HepG2 (cell line): ENCODE data around the gene FAM110D. TPM values are rescaled to one million over a fixed set of nuclear protein-coding genes. Genes with fewer than 3 reads are reported as not detected.

Experiments used
- ATAD3A ChIP-seq: sonication (generic); formaldehyde crosslinking; IDR thresholded peaks from 2 replicates; pipeline ENCODE4 v1.4.0; 2020; ENCODE audit warnings: missing genetic modification reagents
- IKZF4 ChIP-seq: sonication (generic); formaldehyde crosslinking; IDR thresholded peaks from 2 replicates; pipeline ENCODE4 v1.5.1; 2020; ENCODE audit warnings: borderline replicate concordance, mild to moderate bottlenecking, low read depth, missing genetic modification reagents; ENCODE audit errors: not compliant biosample characterization
- KAT2B ChIP-seq: fragments of 150-350 bp; IDR thresholded peaks from 2 replicates; pipeline ENCODE4 v1.6.1; 2014; ENCODE audit warnings: low read depth, low read length, borderline replicate concordance
- MATR3 ChIP-seq: sonication (generic); formaldehyde crosslinking; IDR thresholded peaks from 2 replicates; pipeline ENCODE4 v1.4.0; 2020; ENCODE audit warnings: missing genetic modification reagents
- MLXIP ChIP-seq: sonication (generic); formaldehyde crosslinking; IDR thresholded peaks from 2 replicates; pipeline ENCODE4 v1.9.0; 2021; ENCODE audit warnings: missing genetic modification reagents, borderline replicate concordance
- MTF1 ChIP-seq: sonication (generic); formaldehyde crosslinking; IDR thresholded peaks from 2 replicates; pipeline ENCODE4 v1.5.0; 2020; ENCODE audit warnings: missing genetic modification reagents
- NFIB ChIP-seq: sonication (generic); formaldehyde crosslinking; IDR thresholded peaks from 2 replicates; pipeline ENCODE4 v1.9.0; 2021; ENCODE audit warnings: missing genetic modification reagents, mild to moderate bottlenecking, borderline replicate concordance
- TGIF2 ChIP-seq: IDR thresholded peaks from 2 replicates; pipeline ENCODE4 v1.6.1; 2016; ENCODE audit warnings: control low read depth, missing compliant biosample characterization
- ZFP36L1 ChIP-seq: sonication (generic); formaldehyde crosslinking; IDR thresholded peaks from 2 replicates; pipeline ENCODE4 v1.8.0; 2022; ENCODE audit warnings: mild to moderate bottlenecking, missing genetic modification reagents, moderate library complexity
- ZHX2 ChIP-seq, 2 experiments: sonication (generic) in 1 of 2; formaldehyde crosslinking in 1 of 2; IDR thresholded peaks; 2 replicates each; pipeline versions ENCODE4 v1.6.1 to v1.9.0; 2014 to 2022; ENCODE audit warnings: antibody characterized with exemption in 1 of 2, borderline replicate concordance in 1 of 2, inconsistent platforms in 1 of 2, low read depth in 1 of 2, missing genetic modification reagents in 1 of 2
- ZNF280B ChIP-seq: sonication (generic); formaldehyde crosslinking; IDR thresholded peaks from 2 replicates; pipeline ENCODE4 v1.5.0; 2020; ENCODE audit warnings: missing genetic modification reagents, mild to moderate bottlenecking, borderline replicate concordance
- ZNF362 ChIP-seq: sonication (generic); formaldehyde crosslinking; IDR thresholded peaks from 2 replicates; pipeline ENCODE4 v1.4.0; 2020; ENCODE audit warnings: missing genetic modification reagents, mild to moderate bottlenecking, borderline replicate concordance
- ZNF619 ChIP-seq: sonication (generic); formaldehyde crosslinking; IDR thresholded peaks from 2 replicates; pipeline ENCODE4 v1.4.0; 2020; ENCODE audit warnings: mild to moderate bottlenecking, missing genetic modification reagents
- ZNF792 ChIP-seq: IDR thresholded peaks from 2 replicates; pipeline ENCODE4 v1.6.1; 2016
- ZSCAN30 ChIP-seq: sonication (generic); formaldehyde crosslinking; IDR thresholded peaks from 2 replicates; pipeline ENCODE4 v1.5.0; 2020; ENCODE audit warnings: mild to moderate bottlenecking, missing genetic modification reagents
- polyA plus RNA-seq, 8 experiments: library from polyadenylated mRNA; depleted of rRNA in 3 of 8; stranded (reverse) in 7 of 8; unstranded in 1 of 8; fragments of >200 nt; fragmentation: Illumina TruSeq in 4 of 8; extraction: Trizol in 4 of 8; gene quantifications; 2 replicates each; pipeline versions ENCODE4 v1.2.1 to v1.2.3, GENCODE V29; 2011 to 2016; ENCODE audit warnings: low read depth in 4 of 8, missing spikeins in 1 of 8, mixed read lengths in 1 of 8; ENCODE audit not compliant: insufficient read depth in 1 of 8
- total RNA-seq, 5 experiments: library from RNA; depleted of rRNA; stranded (reverse); fragments of >200 nt; fragmentation: Illumina TruSeq; extraction: Trizol; gene quantifications; 2 replicates each; pipeline ENCODE4 v1.2.3, GENCODE V29; 2016; ENCODE audit warnings: low read depth in 1 of 5

The FAM110D gene
- total and polyA plus RNA-seq, 2 of the 13 experiments (the other 11 are each of a cell fraction or from before 2014, with no cell fraction given): not detected

GRCh38 chr1:26111530-26112406 is 47.1 kb upstream of the FAM110D start, which contains the start of gene PDIK1L (continued):
- peak; percentile 76 for TF ChIP-seq ZNF280B (CRISPR knock-in tag)
- no peak for TF ChIP-seq ZNF792 (CRISPR knock-in tag)
- no peak for TF ChIP-seq KAT2B
- TF ChIP-seq ATAD3A (CRISPR knock-in tag): no peak
- peak; percentile 62; the same call in 1 of the 2 replicates for TF ChIP-seq ZHX2 (IDR thresholded peaks at IDR 0.05; ENCODE audit: low read depth)
- no peak for TF ChIP-seq ZHX2 (CRISPR knock-in tag; IDR thresholded peaks at IDR 0.05; ENCODE audit: borderline replicate concordance)
- TF ChIP-seq NFIB (CRISPR knock-in tag): no peak
- TF ChIP-seq MTF1 (CRISPR knock-in tag): no peak
- peak; percentile 47; the same call in 1 of the 2 replicates for TF ChIP-seq TGIF2
- TF ChIP-seq MATR3 (CRISPR knock-in tag): no peak
- TF ChIP-seq MLXIP (CRISPR knock-in tag): no peak
- peak; percentile 65 for TF ChIP-seq IKZF4 (CRISPR knock-in tag)
- TF ChIP-seq ZFP36L1 (CRISPR knock-in tag): no peak
- TF ChIP-seq ZNF619 (CRISPR knock-in tag): 0 out of 2 replicates have a peak, but pooled peaks have one; percentile 26
- no peak for TF ChIP-seq ZNF362
- TF ChIP-seq ZSCAN30 (CRISPR knock-in tag): no peak
